ENCODE data around the gene MRPL4. TPM values are rescaled to one million over a fixed set of nuclear protein-coding genes. Genes with fewer than 3 reads are reported as not detected.

Gene MRPL4
- total and polyA plus RNA-seq, 2 of the 13 experiments (the other 11 are each of a cell fraction or from before 2014, with no cell fraction given), result 40.6 to 42.5 TPM

DNA sequence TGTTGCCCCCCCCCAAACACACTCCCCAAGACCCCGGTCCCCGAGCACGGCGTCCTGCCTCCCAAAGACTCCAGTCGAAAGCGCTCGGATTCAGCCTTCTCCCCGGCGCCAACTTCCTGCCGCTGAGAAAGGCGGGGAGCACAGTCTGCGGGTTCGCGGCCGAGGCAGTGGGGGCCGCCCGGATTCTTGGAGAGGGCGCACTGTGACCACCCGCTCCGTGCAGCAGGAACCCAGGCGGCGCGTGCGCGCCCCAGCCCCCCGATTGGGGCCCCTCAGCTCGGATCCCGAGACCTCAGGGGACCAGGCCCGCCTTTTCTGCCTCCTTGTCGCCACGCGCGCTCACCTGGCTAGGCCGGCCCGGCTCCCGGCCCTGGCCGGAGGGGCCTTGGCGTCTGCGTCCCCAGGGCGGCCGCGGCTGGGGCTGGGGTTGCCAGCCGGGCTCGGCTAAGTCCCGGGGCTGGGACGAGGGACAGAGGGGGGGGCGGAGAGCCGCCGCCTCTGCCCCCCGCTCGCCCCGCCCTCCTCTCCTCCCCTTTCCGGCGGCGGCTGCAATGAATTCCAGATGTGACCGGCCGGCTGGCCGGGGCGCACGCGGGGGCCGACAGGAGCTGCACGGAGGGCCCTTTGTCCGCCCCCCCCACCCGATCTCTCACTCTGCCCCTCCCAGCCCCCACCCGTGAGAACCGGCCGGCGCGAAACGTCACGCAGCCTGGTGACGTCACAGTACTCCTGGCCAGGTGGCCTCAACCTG is 21.0 kb upstream of the MRPL4 start, which contains the start of gene S1PR2 (continued):
- TF ChIP-seq, protein P1, sequence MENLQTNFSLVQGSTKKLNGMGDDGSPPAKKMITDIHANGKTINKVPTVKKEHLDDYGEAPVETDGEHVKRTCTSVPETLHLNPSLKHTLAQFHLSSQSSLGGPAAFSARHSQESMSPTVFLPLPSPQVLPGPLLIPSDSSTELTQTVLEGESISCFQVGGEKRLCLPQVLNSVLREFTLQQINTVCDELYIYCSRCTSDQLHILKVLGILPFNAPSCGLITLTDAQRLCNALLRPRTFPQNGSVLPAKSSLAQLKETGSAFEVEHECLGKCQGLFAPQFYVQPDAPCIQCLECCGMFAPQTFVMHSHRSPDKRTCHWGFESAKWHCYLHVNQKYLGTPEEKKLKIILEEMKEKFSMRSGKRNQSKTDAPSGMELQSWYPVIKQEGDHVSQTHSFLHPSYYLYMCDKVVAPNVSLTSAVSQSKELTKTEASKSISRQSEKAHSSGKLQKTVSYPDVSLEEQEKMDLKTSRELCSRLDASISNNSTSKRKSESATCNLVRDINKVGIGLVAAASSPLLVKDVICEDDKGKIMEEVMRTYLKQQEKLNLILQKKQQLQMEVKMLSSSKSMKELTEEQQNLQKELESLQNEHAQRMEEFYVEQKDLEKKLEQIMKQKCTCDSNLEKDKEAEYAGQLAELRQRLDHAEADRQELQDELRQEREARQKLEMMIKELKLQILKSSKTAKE (CRISPR knock-in tag; IDR thresholded peaks at IDR 0.05; ENCODE audit: borderline replicate concordance), result no peak; the same call in 1 of the 2 replicates
- TF ChIP-seq POLR2A (IDR thresholded peaks at IDR 0.05; ENCODE audit: insufficient read depth in 1 of 2, low read depth in 2 of 2, low read length in 2 of 2), result no peak
- TF ChIP-seq, protein P2, sequence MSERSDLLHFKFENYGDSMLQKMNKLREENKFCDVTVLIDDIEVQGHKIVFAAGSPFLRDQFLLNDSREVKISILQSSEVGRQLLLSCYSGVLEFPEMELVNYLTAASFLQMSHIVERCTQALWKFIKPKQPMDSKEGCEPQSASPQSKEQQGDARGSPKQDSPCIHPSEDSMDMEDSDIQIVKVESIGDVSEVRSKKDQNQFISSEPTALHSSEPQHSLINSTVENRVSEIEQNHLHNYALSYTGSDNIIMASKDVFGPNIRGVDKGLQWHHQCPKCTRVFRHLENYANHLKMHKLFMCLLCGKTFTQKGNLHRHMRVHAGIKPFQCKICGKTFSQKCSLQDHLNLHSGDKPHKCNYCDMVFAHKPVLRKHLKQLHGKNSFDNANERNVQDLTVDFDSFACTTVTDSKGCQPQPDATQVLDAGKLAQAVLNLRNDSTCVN (CRISPR knock-in tag; IDR thresholded peaks at IDR 0.05; ENCODE audit: borderline replicate concordance), result no peak
- no peak for TF ChIP-seq JUND (CRISPR knock-in tag; IDR thresholded peaks at IDR 0.05)
- TF ChIP-seq ZNF335 (CRISPR knock-in tag; IDR thresholded peaks at IDR 0.05), result no peak
- no peak for TF ChIP-seq SRSF4 (IDR thresholded peaks at IDR 0.05; ENCODE audit: low read depth, low read length, poor library complexity, severe bottlenecking)
- no peak; the same call in 1 of the 2 replicates for TF ChIP-seq MAZ (IDR thresholded peaks at IDR 0.05; ENCODE audit: borderline replicate concordance, low read depth, low read length)
- TF ChIP-seq MAZ (CRISPR knock-in tag; IDR thresholded peaks at IDR 0.05; ENCODE audit: low read depth), result peak; percentile 55; the same call in 1 of the 2 replicates
- TF ChIP-seq NAIF1 (CRISPR knock-in tag; IDR thresholded peaks at IDR 0.05; ENCODE audit: borderline replicate concordance), result no peak
- no peak for TF ChIP-seq ZNF570 (CRISPR knock-in tag; IDR thresholded peaks at IDR 0.05; ENCODE audit: borderline replicate concordance)
- TF ChIP-seq NONO (IDR thresholded peaks at IDR 0.05), result no peak
- TF ChIP-seq NONO (CRISPR knock-in tag; conservative IDR thresholded peaks at IDR 0.05), result peak; percentile 4; the same call in 1 of the 2 replicates
- TF ChIP-seq, protein P3, sequence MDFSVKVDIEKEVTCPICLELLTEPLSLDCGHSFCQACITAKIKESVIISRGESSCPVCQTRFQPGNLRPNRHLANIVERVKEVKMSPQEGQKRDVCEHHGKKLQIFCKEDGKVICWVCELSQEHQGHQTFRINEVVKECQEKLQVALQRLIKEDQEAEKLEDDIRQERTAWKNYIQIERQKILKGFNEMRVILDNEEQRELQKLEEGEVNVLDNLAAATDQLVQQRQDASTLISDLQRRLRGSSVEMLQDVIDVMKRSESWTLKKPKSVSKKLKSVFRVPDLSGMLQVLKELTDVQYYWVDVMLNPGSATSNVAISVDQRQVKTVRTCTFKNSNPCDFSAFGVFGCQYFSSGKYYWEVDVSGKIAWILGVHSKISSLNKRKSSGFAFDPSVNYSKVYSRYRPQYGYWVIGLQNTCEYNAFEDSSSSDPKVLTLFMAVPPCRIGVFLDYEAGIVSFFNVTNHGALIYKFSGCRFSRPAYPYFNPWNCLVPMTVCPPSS (IDR thresholded peaks at IDR 0.05), result no peak
- no peak for TF ChIP-seq ZNF841 (CRISPR knock-in tag; IDR thresholded peaks at IDR 0.05; ENCODE audit: borderline replicate concordance)
- TF ChIP-seq, protein P4, sequence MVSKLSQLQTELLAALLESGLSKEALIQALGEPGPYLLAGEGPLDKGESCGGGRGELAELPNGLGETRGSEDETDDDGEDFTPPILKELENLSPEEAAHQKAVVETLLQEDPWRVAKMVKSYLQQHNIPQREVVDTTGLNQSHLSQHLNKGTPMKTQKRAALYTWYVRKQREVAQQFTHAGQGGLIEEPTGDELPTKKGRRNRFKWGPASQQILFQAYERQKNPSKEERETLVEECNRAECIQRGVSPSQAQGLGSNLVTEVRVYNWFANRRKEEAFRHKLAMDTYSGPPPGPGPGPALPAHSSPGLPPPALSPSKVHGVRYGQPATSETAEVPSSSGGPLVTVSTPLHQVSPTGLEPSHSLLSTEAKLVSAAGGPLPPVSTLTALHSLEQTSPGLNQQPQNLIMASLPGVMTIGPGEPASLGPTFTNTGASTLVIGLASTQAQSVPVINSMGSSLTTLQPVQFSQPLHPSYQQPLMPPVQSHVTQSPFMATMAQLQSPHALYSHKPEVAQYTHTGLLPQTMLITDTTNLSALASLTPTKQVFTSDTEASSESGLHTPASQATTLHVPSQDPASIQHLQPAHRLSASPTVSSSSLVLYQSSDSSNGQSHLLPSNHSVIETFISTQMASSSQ (IDR thresholded peaks at IDR 0.05; ENCODE audit: low read depth), result no peak
- TF ChIP-seq, protein P4 (CRISPR knock-in tag; IDR thresholded peaks at IDR 0.05; ENCODE audit: borderline replicate concordance), result no peak
- no peak for TF ChIP-seq RFXANK (CRISPR knock-in tag; IDR thresholded peaks at IDR 0.05)
- TF ChIP-seq PAWR (CRISPR knock-in tag; IDR thresholded peaks at IDR 0.05; ENCODE audit: borderline replicate concordance), result no peak
- TF ChIP-seq, protein P5, sequence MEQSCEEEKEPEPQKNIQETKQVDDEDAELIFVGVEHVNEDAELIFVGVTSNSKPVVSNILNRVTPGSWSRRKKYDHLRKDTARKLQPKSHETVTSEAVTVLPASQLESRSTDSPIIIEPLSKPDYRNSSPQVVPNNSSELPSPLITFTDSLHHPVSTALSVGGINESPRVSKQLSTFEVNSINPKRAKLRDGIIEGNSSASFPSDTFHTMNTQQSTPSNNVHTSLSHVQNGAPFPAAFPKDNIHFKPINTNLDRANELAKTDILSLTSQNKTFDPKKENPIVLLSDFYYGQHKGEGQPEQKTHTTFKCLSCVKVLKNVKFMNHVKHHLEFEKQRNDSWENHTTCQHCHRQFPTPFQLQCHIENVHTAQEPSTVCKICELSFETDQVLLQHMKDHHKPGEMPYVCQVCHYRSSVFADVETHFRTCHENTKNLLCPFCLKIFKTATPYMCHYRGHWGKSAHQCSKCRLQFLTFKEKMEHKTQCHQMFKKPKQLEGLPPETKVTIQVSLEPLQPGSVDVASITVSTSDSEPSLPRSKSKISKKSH (CRISPR knock-in tag; IDR thresholded peaks at IDR 0.05; ENCODE audit: borderline replicate concordance), result no peak

Data from HepG2 (cell line).